Left lung (tissue), 10 donors: ENCODE results near the gene BAIAP2. TPM values are rescaled to one million over a fixed set of nuclear protein-coding genes. Genes with fewer than 3 reads are reported as not detected.

ENCODE experiments used
- ATAC-seq: fragments of 200-7000 bp; cut with Tn5 transposase; one replicate; pipeline ENCODE4 v1.9.1; 2020; ENCODE audit warnings: moderate library complexity
- DNase-seq, 4 donors: peaks; one replicate each; pipeline ENCODE4 v3.0.0-alpha.2; 2013 to 2020
- H3K27ac ChIP-seq, 2 donors: fragments of 200-600 bp; sonication (generic) in 1 of 2; one replicate each; pipeline versions ENCODE4 v1.5.0 to v1.8.0; 2020 to 2021
- H3K27me3 ChIP-seq, 2 donors: fragments of 200-600 bp; sonication (generic) in 1 of 2; one replicate each; pipeline versions ENCODE4 v1.5.0 to v1.8.0; 2020 to 2021
- H3K36me3 ChIP-seq, 2 donors: fragments of 200-600 bp; sonication (generic) in 1 of 2; one replicate each; pipeline versions ENCODE4 v1.5.0 to v1.8.0; 2020 to 2021
- H3K4me1 ChIP-seq, 2 donors: fragments of 200-600 bp; one replicate each; pipeline ENCODE4 v1.8.0; 2021
- H3K4me3 ChIP-seq, 2 donors: fragments of 200-600 bp; sonication (generic) in 1 of 2; one replicate each; pipeline versions ENCODE4 v1.5.0 to v1.8.0; 2020 to 2021; ENCODE audit warnings: mild to moderate bottlenecking in 1 of 2
- H3K9me3 ChIP-seq, 2 donors: fragments of 200-600 bp; sonication (generic) in 1 of 2; one replicate each; pipeline versions ENCODE4 v1.5.0 to v1.8.0; 2020 to 2021
- CTCF ChIP-seq, 2 donors: fragments of 200-600 bp; sonication (generic) in 1 of 2; IDR thresholded peaks; one replicate each; pipeline versions ENCODE4 v1.5.0 to v1.8.0; 2021; ENCODE audit warnings: antibody characterized with exemption in 2 of 2
- intact Hi-C, 2 donors: fragments of 100-400 bp; cut with DNase I; formaldehyde crosslinking; loops; one replicate each; pipeline versions ENCODE4 v1.11.2 to v1.14.2; 2022
- polyA plus RNA-seq, 6 donors: library from polyadenylated mRNA; unstranded; fragments of 120-200 nt; gene quantifications; one replicate each; pipeline ENCODE4 v1.2.1, GENCODE V29; 2013; ENCODE audit not compliant: insufficient read length in 6 of 6
- total RNA-seq, 2 donors: library from RNA; stranded (reverse); fragmentation: NEBNext Ultra II Directional; extraction: Animal tissue kit (Norgen Biotek cat#: 25700); gene quantifications; one replicate each; pipeline ENCODE4 v1.2.1, GENCODE V29; 2021
- donor health status: DM: no; HTN: yes; CAD: no.
- donor health status: DM: no; HTN: no; CAD: no.

BAIAP2 gene
- total and polyA plus RNA-seq, 8 donors, result 40.9 to 135 (median 52.6) TPM

- no peaks in the 10 kb centered on the region for H3K9me3 ChIP-seq
These were observed 94.3 kb downstream of the BAIAP2 start for GRCh38 chr17:81129289-81129688.

GRCh38 chr17:81129711-81130367 is 94.9 kb downstream of the BAIAP2 start:
- DNase-seq, result no peak
- H3K4me1 ChIP-seq, result no peaks in the 10 kb centered on the region
- no peaks in the 10 kb centered on the region for H3K27me3 ChIP-seq
- peak; percentile 6 for ATAC-seq
- H3K9me3 ChIP-seq, result no peaks in the 10 kb centered on the region
- H3K36me3 ChIP-seq, result peaks cover 0 to 24% of the 10 kb centered on the region in 2 donors
- H3K27ac ChIP-seq, result no peak overlapping the region
- intact Hi-C loops, result no loop called here
- no peak for TF ChIP-seq CTCF (IDR thresholded peaks at IDR 0.05)
- peak overlapping the region in 1 of 2 donors; percentile 44 for H3K4me3 ChIP-seq

More at GRCh38 chr17:81129289-81129688, 94.3 kb downstream of the BAIAP2 start:
- Histone ChIP-seq H3K27me3 (no peaks in the 10 kb centered on the region), H3K36me3 (peaks cover 0 to 29% of the 10 kb centered on the region in 2 donors), H3K4me3 (no peak overlapping the region), H3K4me1 (no peaks in the 10 kb centered on the region), H3K27ac (no peak overlapping the region)
- DNase-seq (no peak), ATAC-seq (no peak)
- TF ChIP-seq CTCF (IDR thresholded peaks at IDR 0.05), result no peak
- intact Hi-C loops, result no loop called here

- Histone ChIP-seq H3K36me3 (peaks cover 0 to 24% of the 10 kb centered on the region in 2 donors), H3K4me1 (no peaks in the 10 kb centered on the region), H3K4me3 (peak overlapping the region; percentile 9 to 44), H3K9me3 (no peaks in the 10 kb centered on the region), H3K27ac (peak overlapping the region; percentile 39 to 65), H3K27me3 (no peaks in the 10 kb centered on the region)
- TF ChIP-seq CTCF (IDR thresholded peaks at IDR 0.05), result no peak
- DNase-seq, result no peak
- peak; percentile 54 for ATAC-seq
- intact Hi-C loops, result no loop called here
These were observed 95.7 kb downstream of the BAIAP2 start for GRCh38 chr17:81130385-81131361.

GRCh38 chr17:81131486-81132196 is 96.7 kb downstream of the BAIAP2 start:
- Histone ChIP-seq H3K4me3 (peak overlapping the region in 1 of 2 donors; percentile 44), H3K36me3 (peaks cover 0 to 14% of the 10 kb centered on the region in 2 donors), H3K4me1 (no peaks in the 10 kb centered on the region), H3K27me3 (no peaks in the 10 kb centered on the region), H3K9me3 (no peaks in the 10 kb centered on the region), H3K27ac (peak overlapping the region; percentile 59 to 65)
- TF ChIP-seq CTCF (IDR thresholded peaks at IDR 0.05), result no peak
- ATAC-seq, result peak; percentile 77
- intact Hi-C loops, result no loop called here
- DNase-seq, result peak in 3 of 4 donors; percentile 15 to 70 (median 68)
